WI38 (cell line): ENCODE results near the gene SMC3.
"Not testable (repeated sequence)": the region's sequence is repeated elsewhere in the genome, so short reads cannot be mapped to it uniquely, and the experiment has no call there.

ENCODE experiments used
- H3K4me3 ChIP-seq: 2 replicates; pipeline ENCODE4 v1.5.1; 2011; ENCODE audit warnings: low read depth, mild to moderate bottlenecking, control low read depth, low read length
- CTCF ChIP-seq: IDR thresholded peaks from 2 replicates; pipeline ENCODE4 v1.5.1; 2012; ENCODE audit warnings: low read depth, mild to moderate bottlenecking, control low read depth, low read length

The SMC3 gene

GRCh38 chr10:110591760-110592159, 24.3 kb downstream of the SMC3 start:
- no peak for TF ChIP-seq CTCF

GRCh38 chr10:110597476-110597875, 30.0 kb downstream of the SMC3 start:
- TF ChIP-seq CTCF = no peak
- no peak overlapping the region for H3K4me3 ChIP-seq

More at GRCh38 chr10:110591760-110592159, 24.3 kb downstream of the SMC3 start:
- H3K4me3 ChIP-seq = no peak overlapping the region

DNA sequence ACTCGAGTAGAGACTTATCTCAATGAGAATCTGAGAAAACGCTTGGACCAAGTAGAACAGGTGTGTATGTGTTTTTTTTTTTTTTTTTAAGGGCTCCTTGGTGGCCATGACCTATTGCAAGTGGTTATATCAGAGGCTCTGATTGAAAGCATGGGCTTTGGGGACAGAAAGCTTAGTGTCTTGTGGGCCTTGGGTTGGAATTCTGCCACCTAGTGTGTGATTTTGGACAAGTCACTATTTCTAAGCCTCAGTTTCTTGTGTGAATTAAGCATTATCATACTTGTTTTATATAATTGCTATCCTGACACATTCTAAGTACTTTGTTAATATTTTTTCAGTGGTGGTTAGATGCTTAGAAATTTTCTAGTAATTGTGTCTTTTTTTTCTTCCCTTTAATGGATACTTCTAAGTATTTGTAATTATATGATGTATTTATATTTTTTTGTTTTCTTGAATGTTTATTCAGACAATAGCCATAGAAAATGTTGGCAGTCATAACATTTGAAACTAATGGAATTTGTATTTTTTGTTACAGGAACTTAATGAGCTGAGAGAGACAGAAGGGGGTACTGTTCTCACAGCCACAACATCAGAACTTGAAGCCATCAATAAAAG, 33.1 kb downstream of the SMC3 start:
- no peak overlapping the region for H3K4me3 ChIP-seq
- TF ChIP-seq CTCF = peak; percentile 46

DNA sequence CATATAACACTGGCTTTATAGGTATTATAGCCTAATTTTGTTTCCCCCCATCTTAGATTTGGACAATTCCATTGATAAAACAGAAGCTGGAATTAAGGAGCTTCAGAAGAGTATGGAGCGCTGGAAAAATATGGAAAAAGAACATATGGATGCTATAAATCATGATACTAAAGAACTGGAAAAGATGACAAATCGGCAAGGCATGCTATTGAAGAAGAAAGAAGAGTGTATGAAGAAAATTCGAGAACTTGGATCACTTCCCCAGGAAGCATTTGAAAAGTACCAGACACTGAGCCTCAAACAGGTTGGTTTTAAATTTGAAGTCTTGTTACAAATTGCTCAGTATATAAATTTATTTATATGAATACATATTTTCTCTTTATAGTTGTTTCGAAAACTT, 34.1 kb downstream of the SMC3 start:
- H3K4me3 ChIP-seq = no peak overlapping the region
- TF ChIP-seq CTCF = no peak

GRCh38 chr10:110608087-110608486, 40.6 kb downstream of the SMC3 start:
- no peak overlapping the region for H3K4me3 ChIP-seq
- TF ChIP-seq CTCF = no peak

DNA sequence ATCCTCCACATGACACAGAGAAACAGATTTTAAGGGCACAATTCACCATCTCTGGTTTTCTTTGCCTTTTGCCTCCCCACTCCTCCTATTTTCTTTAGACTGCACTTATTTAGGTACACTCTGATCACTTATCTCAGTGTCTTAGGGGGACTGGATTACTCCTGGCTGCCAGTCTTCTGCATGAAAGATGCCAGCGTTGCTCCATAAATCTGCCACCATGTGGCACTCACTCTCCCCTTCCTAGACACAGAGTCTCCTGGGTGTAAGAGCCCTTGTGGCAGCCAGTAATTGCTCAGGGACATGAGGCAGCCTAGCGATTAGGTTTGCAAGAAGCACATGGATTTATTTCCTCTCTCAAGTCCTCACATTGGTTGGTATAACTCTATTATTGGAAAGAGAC, 42.1 kb downstream of the SMC3 start:
- H3K4me3 ChIP-seq = no peak overlapping the region
- TF ChIP-seq CTCF = no peak

DNA sequence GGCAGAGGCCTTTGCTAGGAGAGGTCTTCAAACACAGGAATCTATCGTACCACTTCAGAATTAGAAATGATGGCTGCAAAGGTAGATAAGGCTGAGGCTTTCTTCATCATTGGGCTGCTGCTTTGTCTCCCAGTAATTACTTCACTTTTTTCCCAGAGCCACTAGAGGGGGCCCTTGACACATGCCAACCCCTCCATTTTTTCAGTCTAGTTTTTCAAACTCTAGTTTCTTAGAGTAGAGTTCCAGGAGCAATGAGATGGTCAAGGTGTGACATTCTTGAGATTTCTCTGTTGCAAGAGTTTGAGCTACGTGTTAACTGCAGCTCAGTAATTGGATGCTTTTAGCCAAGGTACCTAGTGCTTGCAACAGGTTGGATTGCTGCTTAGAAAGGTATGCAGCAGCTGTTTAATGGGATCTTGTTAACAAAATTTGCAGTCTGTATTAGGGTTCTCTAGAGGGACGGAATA, 42.8 kb downstream of the SMC3 start:
- peak; percentile 80 for TF ChIP-seq CTCF
- H3K4me3 ChIP-seq = no peak overlapping the region

DNA sequence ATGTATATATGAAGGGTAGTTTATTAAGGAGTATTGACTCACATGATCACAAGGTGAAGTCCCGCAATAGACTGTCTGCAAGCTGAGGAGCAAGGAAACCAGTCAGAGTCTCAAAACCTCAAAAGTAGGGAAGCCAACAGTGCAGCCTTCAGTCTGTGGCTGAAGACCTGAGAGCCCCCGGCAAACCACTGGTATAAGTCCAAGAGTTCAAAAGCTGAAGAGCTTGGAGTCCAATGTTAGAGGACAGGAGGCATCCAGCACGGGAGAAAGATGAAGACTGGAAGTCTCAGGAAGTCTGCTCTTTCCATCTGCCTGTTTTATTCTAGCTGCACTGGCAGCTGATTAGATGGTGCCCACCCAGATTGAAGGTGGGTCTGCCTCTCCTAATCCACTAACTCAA, 43.3 kb downstream of the SMC3 start:
- not testable (repeated sequence) for H3K4me3 ChIP-seq
